Measurements from ENCODE around the gene PPP6C.
"Not testable (repeated sequence)": the region's sequence is repeated elsewhere in the genome, so short reads cannot be mapped to it uniquely, and the experiment has no call there.

The PPP6C gene

GRCh38 chr9:125176636-125177035 lies 13.0 kb downstream of the PPP6C start:
- TF ChIP-seq CTCF (IDR thresholded peaks at IDR 0.05; ENCODE audit: low read depth, low read length, missing control alignments), result no peak
- no peak overlapping the region for H3K4me3 ChIP-seq (ENCODE audit: low read depth, low read length)
- DNase-seq (ENCODE audit: low read depth), result no peak

- no peak for TF ChIP-seq CTCF (IDR thresholded peaks at IDR 0.05; ENCODE audit: low read depth, low read length, missing control alignments)
- H3K4me3 ChIP-seq (ENCODE audit: low read depth, low read length), result no peak overlapping the region
- no peak for DNase-seq (ENCODE audit: low read depth)
Measured at GRCh38 chr9:125172031-125172755, 17.4 kb downstream of the PPP6C start.

GRCh38 chr9:125169895-125170294 lies 19.7 kb downstream of the PPP6C start:
- no peak for DNase-seq (ENCODE audit: low read depth)
- H3K4me3 ChIP-seq (ENCODE audit: low read depth, low read length), result no peak overlapping the region
- TF ChIP-seq CTCF (IDR thresholded peaks at IDR 0.05; ENCODE audit: low read depth, low read length, missing control alignments), result no peak

- no peak for TF ChIP-seq CTCF (IDR thresholded peaks at IDR 0.05; ENCODE audit: low read depth, low read length, missing control alignments)
- H3K4me3 ChIP-seq (ENCODE audit: low read depth, low read length), result no peak overlapping the region
- no peak for DNase-seq (ENCODE audit: low read depth)
Measured at GRCh38 chr9:125166762-125167161, 22.8 kb downstream of the PPP6C start.

GRCh38 chr9:125162891-125163290 lies 26.7 kb downstream of the PPP6C start:
- DNase-seq (ENCODE audit: low read depth); H3K4me3 ChIP-seq (ENCODE audit: low read depth, low read length): not testable (repeated sequence)

- TF ChIP-seq CTCF (IDR thresholded peaks at IDR 0.05; ENCODE audit: low read depth, low read length, missing control alignments), result no peak
- no peak overlapping the region for H3K4me3 ChIP-seq (ENCODE audit: low read depth, low read length)
- DNase-seq (ENCODE audit: low read depth), result no peak
Measured at GRCh38 chr9:125161284-125161918, 28.2 kb downstream of the PPP6C start.

GRCh38 chr9:125160750-125161149 lies 28.9 kb downstream of the PPP6C start:
- TF ChIP-seq CTCF (IDR thresholded peaks at IDR 0.05; ENCODE audit: low read depth, low read length, missing control alignments), result no peak
- no peak for DNase-seq (ENCODE audit: low read depth)
- no peak overlapping the region for H3K4me3 ChIP-seq (ENCODE audit: low read depth, low read length)

All from GM12864 (cell line).